Measurements from ENCODE around the gene PSEN1.
"Not testable (repeated sequence)": the region's sequence is repeated elsewhere in the genome, so short reads cannot be mapped to it uniquely, and the experiment has no call there.

The PSEN1 gene

DNA sequence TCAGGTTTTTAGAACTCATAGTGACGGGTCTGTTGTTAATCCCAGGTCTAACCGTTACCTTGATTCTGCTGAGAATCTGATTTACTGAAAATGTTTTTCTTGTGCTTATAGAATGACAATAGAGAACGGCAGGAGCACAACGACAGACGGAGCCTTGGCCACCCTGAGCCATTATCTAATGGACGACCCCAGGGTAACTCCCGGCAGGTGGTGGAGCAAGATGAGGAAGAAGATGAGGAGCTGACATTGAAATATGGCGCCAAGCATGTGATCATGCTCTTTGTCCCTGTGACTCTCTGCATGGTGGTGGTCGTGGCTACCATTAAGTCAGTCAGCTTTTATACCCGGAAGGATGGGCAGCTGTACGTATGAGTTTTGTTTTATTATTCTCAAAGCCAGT is 34.4 kb downstream of the PSEN1 start:
- no peak for TF ChIP-seq JUND (IDR thresholded peaks at IDR 0.05; ENCODE audit: low read depth)
- in situ Hi-C loops (cut with HindIII; ENCODE audit: low pct_unique_long_range_greater_than_20kb, low sequenced_read_pairs), result no loop called here

DNA sequence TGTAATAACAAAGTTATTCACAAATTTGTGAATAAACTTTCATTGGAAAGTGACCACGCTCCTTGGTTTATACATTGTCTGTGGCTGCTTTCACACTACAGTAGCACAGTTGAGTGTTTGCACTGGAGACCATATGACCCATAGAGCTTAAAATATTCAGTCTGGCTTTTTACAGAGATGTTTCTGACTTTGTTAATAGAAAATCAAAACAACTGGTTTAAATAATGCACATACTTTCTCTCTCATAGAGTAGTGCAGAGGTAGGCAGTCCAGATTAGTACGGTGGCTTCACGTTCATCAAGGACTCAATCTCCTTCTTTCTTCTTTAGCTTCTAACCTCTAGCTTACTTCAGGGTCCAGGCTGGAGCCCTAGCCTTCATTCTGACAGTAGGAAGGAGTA is 36.2 kb downstream of the PSEN1 start:
- TF ChIP-seq JUND (IDR thresholded peaks at IDR 0.05; ENCODE audit: low read depth), result no peak
- in situ Hi-C loops (cut with HindIII; ENCODE audit: low pct_unique_long_range_greater_than_20kb, low sequenced_read_pairs), result no loop called here

More for the DNA sequence above, 34.4 kb downstream of the PSEN1 start:
- no peak for DNase-seq (ENCODE audit: low read depth in 1 of 2, low spot score in 1 of 2)

DNA sequence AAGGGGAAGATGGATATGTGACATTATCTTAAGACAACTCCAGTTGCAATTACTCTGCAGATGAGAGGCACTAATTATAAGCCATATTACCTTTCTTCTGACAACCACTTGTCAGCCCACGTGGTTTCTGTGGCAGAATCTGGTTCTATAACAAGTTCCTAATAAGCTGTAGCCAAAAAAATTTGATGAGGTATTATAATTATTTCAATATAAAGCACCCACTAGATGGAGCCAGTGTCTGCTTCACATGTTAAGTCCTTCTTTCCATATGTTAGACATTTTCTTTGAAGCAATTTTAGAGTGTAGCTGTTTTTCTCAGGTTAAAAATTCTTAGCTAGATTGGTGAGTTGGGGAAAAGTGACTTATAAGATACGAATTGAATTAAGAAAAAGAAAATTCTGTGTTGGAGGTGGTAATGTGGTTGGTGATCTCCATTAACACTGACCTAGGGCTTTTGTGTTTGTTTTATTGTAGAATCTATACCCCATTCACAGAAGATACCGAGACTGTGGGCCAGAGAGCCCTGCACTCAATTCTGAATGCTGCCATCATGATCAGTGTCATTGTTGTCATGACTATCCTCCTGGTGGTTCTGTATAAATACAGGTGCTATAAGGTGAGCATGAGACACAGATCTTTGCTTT is 36.9 kb downstream of the PSEN1 start:
- DNase-seq (ENCODE audit: low read depth in 1 of 2, low spot score in 1 of 2), result peak; percentile 28 to 64
- no peak for TF ChIP-seq JUND (IDR thresholded peaks at IDR 0.05; ENCODE audit: low read depth)
- in situ Hi-C loops (cut with HindIII; ENCODE audit: low pct_unique_long_range_greater_than_20kb, low sequenced_read_pairs), result no loop called here

More for the DNA sequence above, 36.2 kb downstream of the PSEN1 start:
- no peak for DNase-seq (ENCODE audit: low read depth in 1 of 2, low spot score in 1 of 2)

DNA sequence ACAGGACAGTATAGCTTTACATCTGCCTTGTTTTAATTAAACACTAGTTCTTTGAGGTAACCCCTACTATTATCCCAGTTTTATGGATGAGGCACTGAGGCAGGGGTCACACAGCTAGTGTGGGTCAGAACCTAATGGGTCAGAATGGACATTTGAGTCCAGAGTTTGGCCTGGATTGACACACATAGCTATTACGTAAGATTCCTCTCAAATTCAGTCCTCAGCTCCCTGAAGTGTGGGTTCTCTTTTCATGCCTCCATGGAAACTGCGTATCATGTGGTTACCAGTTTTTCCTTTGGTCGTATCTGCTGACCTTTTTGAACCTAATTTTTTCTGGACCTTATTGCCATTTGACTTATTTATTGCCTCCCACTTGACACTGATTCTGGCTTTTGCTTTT is 40.4 kb downstream of the PSEN1 start:
- no peak for TF ChIP-seq JUND (IDR thresholded peaks at IDR 0.05; ENCODE audit: low read depth)
- no peak for DNase-seq (ENCODE audit: low read depth in 1 of 2, low spot score in 1 of 2)
- in situ Hi-C loops (cut with HindIII; ENCODE audit: low pct_unique_long_range_greater_than_20kb, low sequenced_read_pairs), result no loop called here

DNA sequence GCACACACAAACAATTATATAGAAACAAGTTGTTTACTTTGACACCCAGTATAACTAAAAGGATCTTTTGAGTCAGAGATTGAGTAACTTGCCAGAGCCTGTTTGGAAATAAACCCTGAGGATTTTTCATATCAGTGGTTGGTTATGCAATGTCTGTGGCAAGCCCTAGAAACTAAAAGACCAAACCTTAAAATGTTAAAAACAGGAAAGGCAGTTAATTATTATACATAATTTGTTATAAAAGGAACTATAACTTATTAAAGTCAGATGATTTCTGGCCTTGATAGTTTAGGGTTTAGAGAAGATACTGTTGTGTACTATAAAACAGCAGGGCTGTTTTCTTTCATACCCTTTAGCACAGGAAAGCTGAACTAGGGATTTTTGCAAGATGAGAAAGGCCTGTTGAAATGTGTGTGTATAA is 44.1 kb downstream of the PSEN1 start:
- DNase-seq (ENCODE audit: low read depth in 1 of 2, low spot score in 1 of 2), result no peak
- no peak for TF ChIP-seq JUND (IDR thresholded peaks at IDR 0.05; ENCODE audit: low read depth)
- in situ Hi-C loops (cut with HindIII; ENCODE audit: low pct_unique_long_range_greater_than_20kb, low sequenced_read_pairs), result no loop called here

DNA sequence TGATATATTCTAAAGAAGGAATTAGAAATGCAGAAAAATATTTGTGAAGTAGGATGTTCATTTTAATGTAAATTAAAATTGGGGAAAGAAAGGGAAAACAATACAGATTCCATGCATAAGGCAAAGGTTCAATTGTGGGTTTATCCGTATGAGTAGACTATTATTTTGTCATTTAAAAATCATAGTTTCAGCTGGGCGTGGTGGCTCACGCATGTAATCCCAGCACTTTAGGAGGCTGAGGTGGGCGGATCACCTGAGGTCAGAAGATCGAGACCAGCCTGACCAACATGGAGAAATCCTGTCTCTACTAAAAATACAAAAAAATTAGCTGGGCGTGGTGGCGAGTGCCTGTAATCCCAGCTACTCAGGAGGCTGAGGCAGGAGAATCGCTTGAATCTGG is 44.7 kb downstream of the PSEN1 start:
- in situ Hi-C loops (cut with HindIII; ENCODE audit: low pct_unique_long_range_greater_than_20kb, low sequenced_read_pairs), result not testable (repeated sequence)

DNA sequence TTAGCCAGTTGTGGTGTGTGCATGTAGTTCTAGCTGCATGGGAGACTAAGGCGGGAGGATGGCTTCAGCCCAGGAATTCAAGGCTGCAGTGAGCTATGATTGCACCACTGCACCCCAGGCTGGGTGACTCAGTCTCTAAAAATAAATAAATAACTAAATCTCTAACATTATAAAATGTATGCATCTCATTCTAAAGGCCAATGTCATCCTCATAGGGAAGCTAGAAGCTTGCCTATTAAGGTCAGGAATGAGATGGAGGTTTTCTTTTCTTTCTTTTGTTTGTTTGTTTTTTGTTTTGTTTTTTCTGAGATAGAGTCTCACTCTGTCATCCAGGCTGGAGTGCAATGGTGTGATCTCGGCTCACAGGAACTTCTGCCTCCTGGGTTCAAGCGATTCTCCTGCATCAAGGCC is 52.2 kb downstream of the PSEN1 start:
- no peak for TF ChIP-seq JUND (IDR thresholded peaks at IDR 0.05; ENCODE audit: low read depth)
- in situ Hi-C loops (cut with HindIII; ENCODE audit: low pct_unique_long_range_greater_than_20kb, low sequenced_read_pairs), result no loop called here

More for the DNA sequence above, 44.7 kb downstream of the PSEN1 start:
- not testable (repeated sequence) for DNase-seq (ENCODE audit: low read depth in 1 of 2, low spot score in 1 of 2)

DNA sequence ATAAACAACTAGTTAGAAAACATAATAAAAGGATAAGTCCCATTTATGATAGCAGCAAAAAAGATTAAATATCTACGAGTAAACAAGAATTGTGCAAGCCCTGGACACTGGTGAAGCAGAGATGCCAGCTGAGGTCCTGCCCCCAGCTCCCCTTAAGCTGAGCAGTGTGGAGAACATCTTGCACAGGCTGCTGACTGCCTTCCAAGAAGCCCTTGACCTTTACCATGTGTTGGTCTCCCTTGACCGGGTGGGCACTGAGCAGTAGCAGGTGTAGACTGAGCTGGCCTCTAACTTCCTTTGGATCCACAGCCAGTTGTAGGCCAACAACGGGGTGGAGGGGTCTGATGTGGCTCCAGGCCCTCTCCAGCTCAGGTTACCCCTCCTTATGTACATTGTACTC is 53.3 kb downstream of the PSEN1 start:
- in situ Hi-C loops (cut with HindIII; ENCODE audit: low pct_unique_long_range_greater_than_20kb, low sequenced_read_pairs), result no loop called here
- no peak for DNase-seq (ENCODE audit: low read depth in 1 of 2, low spot score in 1 of 2)
- no peak for TF ChIP-seq JUND (IDR thresholded peaks at IDR 0.05; ENCODE audit: low read depth)

More for the DNA sequence above, 52.2 kb downstream of the PSEN1 start:
- no peak for DNase-seq (ENCODE audit: low read depth in 1 of 2, low spot score in 1 of 2)

DNA sequence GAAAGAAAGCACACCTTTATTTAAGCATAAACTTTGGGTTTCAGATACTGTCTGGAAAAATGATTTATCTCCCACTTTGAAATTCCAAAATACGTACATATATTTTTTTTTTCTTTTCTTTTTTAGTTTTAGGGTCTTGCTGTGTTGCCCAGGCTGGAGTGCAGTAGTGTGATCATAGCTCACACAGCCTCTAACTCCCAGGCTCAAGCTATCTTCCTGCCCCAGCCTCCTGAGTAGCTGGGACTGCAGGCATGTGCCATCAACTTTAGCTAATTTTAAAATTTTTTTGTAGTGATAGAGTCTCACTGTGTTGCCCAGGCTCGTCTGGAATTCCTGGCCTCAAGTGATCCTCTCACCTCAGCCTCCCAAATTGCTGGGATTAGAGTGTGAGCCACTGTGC is 55.1 kb downstream of the PSEN1 start:
- in situ Hi-C loops (cut with HindIII; ENCODE audit: low pct_unique_long_range_greater_than_20kb, low sequenced_read_pairs), result no loop called here
- TF ChIP-seq JUND (IDR thresholded peaks at IDR 0.05; ENCODE audit: low read depth), result no peak

DNA sequence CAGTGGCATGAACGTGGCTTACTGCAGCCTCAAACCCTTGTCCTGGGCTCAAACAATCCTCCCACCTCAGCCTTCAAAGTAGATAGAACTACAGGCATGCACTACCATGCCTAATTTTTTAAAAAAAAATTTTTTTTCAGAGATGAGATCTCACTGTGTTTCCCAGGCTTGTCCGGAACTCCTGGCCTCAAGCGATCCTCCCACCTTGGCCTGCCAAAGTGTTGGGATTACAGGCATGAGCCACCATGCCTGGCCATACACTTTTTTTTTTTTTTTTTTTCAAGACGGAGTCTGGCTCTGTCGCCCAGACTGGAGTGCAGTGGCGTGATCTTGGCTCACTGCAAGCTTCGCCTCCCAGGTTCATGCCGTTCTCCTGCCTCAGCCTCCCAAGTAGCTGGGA is 58.0 kb downstream of the PSEN1 start:
- in situ Hi-C loops (cut with HindIII; ENCODE audit: low pct_unique_long_range_greater_than_20kb, low sequenced_read_pairs); DNase-seq (ENCODE audit: low read depth in 1 of 2, low spot score in 1 of 2): not testable (repeated sequence)

More for the DNA sequence above, 55.1 kb downstream of the PSEN1 start:
- DNase-seq (ENCODE audit: low read depth in 1 of 2, low spot score in 1 of 2), result no peak

DNA sequence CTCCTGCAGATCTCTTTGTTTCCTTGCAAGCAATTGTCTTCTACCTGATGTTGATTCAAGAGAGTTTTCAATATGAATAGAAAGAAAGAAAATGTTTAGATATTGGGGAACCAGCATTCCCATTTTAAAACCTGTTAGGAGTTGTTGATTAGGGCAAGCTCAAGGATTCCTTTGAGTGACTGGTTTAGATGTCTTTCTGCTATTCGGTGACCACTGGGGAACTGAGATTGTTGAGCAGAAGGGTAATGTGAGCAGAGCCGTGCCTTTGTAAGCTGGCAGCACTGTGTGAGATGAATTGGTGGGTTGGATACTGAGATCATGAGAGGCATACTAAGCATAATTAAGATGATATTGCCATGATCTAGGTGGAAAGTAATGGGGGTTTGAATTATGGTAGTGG is 61.9 kb downstream of the PSEN1 start:
- no peak for DNase-seq (ENCODE audit: low read depth in 1 of 2, low spot score in 1 of 2)
- in situ Hi-C loops (cut with HindIII; ENCODE audit: low pct_unique_long_range_greater_than_20kb, low sequenced_read_pairs), result no loop called here
- no peak for TF ChIP-seq JUND (IDR thresholded peaks at IDR 0.05; ENCODE audit: low read depth)

DNA sequence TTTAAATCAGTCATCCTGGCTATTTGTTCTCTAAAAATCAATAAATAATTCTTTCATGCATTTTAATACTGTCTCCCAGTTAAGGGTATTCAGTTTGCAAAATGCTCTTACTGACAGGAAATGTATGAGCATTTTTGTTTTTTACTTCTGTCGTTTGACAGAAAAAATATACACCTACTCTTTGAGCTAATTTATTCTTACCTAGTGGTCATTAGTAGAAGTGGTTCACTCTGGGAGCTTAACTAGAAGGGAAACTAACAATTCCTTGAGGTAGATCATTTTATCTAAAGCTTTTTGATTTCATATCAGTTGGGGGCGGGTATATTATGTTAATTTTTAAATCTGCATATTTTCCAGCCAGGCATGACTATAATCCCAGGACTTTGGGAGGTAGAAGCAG is 67.2 kb downstream of the PSEN1 start:
- in situ Hi-C loops (cut with HindIII; ENCODE audit: low pct_unique_long_range_greater_than_20kb, low sequenced_read_pairs), result no loop called here
- no peak for DNase-seq (ENCODE audit: low read depth in 1 of 2, low spot score in 1 of 2)
- TF ChIP-seq JUND (IDR thresholded peaks at IDR 0.05; ENCODE audit: low read depth), result no peak

DNA sequence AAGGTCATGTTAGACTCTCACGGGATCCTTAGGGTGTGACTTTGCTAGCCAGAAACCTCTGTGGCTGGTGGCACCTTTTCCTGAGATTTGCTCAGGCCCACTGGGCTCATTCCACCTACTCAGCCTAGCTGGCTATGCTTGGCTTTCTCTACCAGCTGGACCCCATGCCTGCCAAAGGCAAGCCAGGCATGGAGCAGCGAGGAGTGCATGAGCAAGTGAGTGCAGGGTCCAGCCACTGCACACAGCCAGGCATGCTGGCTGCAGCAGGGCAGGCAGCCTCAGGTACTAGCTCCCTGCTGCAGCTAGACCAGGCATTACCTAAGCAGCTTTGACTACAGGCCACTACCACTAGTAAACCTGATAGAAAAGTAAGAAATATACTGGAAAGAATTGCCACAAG is 71.3 kb downstream of the PSEN1 start:
- in situ Hi-C loops (cut with HindIII; ENCODE audit: low pct_unique_long_range_greater_than_20kb, low sequenced_read_pairs), result no loop called here
- no peak for TF ChIP-seq JUND (IDR thresholded peaks at IDR 0.05; ENCODE audit: low read depth)
- DNase-seq (ENCODE audit: low read depth in 1 of 2, low spot score in 1 of 2), result no peak

DNA sequence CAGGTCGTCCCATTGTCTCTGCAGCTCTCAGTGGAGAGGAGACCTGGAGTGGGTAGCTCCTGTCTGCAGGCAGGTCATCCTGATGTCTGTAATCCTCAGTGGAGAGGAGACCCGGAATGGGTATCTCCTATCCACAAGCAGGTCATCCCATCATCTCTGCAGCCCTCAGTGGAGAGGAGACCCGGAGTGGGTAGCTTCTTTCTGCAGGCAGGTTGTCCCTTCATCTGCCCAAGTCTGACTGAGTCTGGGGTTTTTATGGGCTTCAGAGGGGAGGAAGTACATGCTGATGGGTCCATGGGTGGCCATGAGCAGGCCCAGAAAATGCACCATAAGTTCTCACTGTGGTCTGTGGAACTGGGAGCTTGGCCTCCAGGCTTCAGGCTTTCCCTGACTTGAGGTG is 72.1 kb downstream of the PSEN1 start:
- no peak for TF ChIP-seq JUND (IDR thresholded peaks at IDR 0.05; ENCODE audit: low read depth)
- in situ Hi-C loops (cut with HindIII; ENCODE audit: low pct_unique_long_range_greater_than_20kb, low sequenced_read_pairs), result no loop called here
- DNase-seq (ENCODE audit: low read depth in 1 of 2, low spot score in 1 of 2), result no peak

Measured in T47D (cell line).